A549 treated with Mapracorat at 1 μM for 4 hours (cell line): Measurements from ENCODE around the gene NMNAT1. TPM values are rescaled to one million over a fixed set of nuclear protein-coding genes. Genes with fewer than 3 reads are reported as not detected.

Source experiments
- total RNA-seq: library from RNA; stranded (reverse); fragments of 200-300 nt; extraction: Qiagen RNA extraction; gene quantifications from 5 replicates; pipeline ENCODE4 v1.2.3, GENCODE V29; 2022

NMNAT1 gene
- total RNA-seq, result 2.0 to 2.7 TPM (median 2.3 TPM) in 5 replicates

DNA sequence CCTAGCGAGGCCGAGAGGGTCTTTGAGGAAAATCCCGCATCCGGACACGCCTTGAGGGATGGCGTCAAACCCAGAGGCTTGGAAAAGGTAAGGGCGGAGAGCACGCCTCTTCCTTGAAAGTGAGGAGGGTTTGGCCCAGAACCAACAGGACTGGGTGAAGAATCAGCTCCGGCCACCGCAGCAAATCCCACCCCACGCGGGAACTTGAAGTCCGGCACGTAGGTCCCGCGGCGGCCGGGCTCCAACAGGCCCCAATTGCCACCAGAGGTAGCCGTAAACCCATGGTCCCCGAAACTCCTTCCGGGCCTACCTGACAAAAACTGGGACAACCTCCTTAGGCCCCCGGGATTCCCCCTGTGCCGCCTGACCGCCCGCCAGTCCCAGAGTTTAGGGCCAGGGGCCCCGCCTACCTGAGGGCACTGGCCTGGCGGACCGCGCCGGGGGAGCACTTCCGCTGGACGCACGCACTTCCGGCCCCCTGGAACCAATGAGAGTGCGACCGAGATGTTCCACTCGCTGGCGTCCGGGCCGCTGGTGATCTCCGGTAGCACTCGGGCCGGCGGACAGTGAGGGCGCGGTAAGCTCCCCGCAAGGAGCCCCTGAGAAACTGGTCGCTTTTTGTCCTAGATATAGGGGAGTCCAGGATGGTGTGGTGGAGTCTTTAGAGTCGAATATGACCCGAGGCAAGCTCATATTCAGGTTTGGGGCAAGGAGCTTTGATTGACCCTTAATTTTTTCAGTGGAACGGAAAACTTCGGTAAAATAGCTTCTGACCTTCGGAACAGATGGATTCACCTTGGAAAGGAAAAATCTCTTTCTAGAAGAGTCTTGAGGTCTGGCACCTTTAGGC, at the start of gene NMNAT1, which contains the start of gene LZIC:
Gene NMNAT1 (plus strand): TSS at position 537 of the 850 bp plus-strand sequence. CDS start 28,599 bp downstream, outside the sequence.
Gene LZIC (minus strand): TSS at position 453 of the 850 bp plus-strand sequence. CDS start 6,772 bp downstream, outside the sequence.

DNA sequence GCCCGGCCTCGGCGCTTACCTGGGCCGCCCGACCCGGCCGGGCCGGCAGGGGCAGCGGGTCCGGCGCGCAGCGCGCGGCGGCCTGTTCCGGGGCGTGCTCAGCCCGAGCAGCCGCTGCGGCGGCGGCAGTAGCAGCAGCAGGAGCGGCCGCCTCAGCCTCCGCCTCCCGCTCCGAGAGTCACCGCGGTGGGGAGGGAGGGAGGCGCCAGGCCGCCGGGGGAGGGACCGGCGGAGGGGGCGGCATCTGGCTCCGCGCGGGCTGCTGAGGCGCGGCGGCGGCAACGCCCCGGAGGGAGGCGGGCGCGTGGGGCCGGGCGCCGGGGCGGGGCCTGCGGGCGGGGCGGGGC, 33.2 kb upstream of the NMNAT1 start, which contains the start of gene CTNNBIP1:
Gene CTNNBIP1 (minus strand): TSS at position 194 of the 347 bp plus-strand sequence. CDS start 38,205 bp downstream, outside the sequence.

DNA sequence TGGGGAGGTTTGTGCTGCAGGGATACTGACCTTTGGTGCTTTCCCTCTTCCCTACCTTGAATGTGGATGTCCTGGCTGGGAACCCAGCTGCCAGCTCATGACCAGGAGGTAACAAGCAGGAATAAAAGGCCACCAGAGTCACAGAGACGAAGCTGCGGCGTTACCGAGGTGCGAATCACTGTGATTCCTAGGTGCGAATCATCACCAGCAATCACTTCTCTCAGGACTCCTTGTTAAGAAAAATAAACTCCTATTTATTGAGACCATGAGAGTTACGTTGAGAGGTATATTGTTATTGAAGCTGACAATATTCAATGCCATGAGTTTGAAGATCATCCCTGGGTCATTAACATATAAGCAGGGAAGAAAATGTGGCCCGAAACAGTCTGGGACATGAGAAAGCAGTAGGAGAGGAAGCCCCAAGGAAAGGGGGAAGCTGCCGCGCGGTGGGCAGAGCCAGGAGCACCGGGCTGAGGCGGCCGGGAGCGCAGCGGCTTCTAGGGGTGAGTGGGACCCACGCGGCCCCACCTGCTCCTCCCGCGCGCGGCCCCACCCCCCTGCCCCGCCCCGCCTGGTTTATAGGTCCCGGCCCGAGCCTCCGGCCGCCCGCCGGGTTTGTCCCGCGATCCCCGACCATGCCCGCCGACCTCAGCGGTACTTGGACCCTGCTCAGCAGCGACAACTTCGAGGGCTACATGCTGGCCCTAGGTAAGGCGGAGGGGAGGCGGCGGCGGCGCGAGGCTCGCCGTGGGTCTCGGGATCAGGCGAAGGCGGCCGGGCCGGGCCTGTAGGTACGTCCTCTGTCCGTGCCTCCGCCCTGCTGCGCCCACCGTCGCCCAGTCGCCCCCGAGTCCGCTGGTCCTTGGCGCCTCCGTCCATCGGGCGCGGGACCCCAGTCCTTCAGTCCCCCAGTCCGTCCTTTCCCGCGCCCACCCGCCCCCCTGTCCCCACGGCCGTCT, 53.6 kb downstream of the NMNAT1 start, which contains the start of gene RBP7:
Gene RBP7 (plus strand): TSS at position 605 of the 959 bp plus-strand sequence. CDS start 31 bp downstream, at position 636.

DNA sequence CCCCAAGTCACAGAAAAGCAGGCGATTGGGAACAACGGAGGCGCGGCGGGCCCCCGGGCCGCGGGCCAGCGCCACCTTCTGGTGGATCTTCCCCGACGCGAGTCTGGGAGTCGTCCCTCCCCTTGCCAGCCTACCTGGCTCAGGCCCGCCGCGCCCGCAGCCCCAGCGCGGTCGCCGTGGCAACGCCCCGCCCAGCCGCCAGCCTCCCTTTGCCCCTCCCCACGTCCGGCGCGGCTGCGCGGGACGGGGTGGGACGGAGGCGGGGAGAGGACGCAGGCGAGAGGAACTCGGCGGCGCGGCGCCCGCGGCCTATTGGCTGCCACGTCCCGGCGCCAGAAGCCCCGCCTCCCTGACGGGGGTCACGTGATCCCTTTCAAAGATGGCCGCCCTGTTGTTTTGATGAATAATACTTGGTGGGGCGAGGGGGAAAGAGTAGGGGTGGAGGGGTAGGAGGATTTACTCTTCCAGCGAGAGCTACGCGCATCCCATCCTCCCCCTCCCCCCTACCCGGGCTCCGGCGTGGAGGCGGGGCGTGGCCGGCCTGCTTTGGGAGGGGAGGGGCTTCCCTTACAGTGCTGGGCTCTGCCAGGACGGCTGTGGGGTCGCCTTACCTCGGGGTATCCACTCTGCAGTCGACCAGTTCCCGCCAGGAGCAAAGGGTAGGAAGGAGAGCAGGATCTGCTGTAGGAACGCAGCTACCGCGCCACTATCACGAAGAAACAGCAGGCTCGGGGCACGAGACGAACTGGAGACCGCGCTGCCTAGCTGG, 89.5 kb downstream of the NMNAT1 start, which contains the start of gene UBE4B:
Gene UBE4B (plus strand): TSS at position 369 of the 769 bp plus-strand sequence. CDS start 713 bp downstream, outside the sequence.

Other genes with a start within 250 kb of the NMNAT1 start
- gene CLSTN1, start 119.5 kb upstream of the NMNAT1 start, total RNA-seq, result 55.1 to 65.1 TPM (median 61.4 TPM) in 5 replicates
- gene CTNNBIP1, start 33.2 kb upstream of the NMNAT1 start, total RNA-seq, result 7.8 to 12.9 TPM (median 12.0 TPM) in 5 replicates
- 17.7 to 23.9 TPM (median 20.1 TPM) in 5 replicates for gene LZIC, start 84 bp upstream of the NMNAT1 start, total RNA-seq
- 4.7 to 7.7 TPM (median 6.5 TPM) in 5 replicates for gene RBP7, start 53.8 kb downstream of the NMNAT1 start, total RNA-seq
- gene UBE4B, start 89.5 kb downstream of the NMNAT1 start, total RNA-seq, result 11.3 to 14.5 TPM (median 12.7 TPM) in 5 replicates